KOPT-K1 (cell line): ENCODE data around the gene RRP15.

Source experiments
- H3K27ac ChIP-seq: fragments of 200-600 bp; sonication (generic); 2 replicates; pipeline ENCODE4 v1.5.1; 2016; ENCODE audit warnings: antibody characterized with exemption, mild to moderate bottlenecking, low read depth, low read length; ENCODE audit not compliant: poor library complexity, severe bottlenecking
- H3K36me3 ChIP-seq: fragments of 200-600 bp; sonication (generic); 2 replicates; pipeline ENCODE4 v1.5.1; 2017; ENCODE audit warnings: antibody characterized with exemption, mild to moderate bottlenecking, low read length, moderate library complexity; ENCODE audit not compliant: insufficient read depth
- H3K9me3 ChIP-seq: fragments of 200-600 bp; sonication (generic); 2 replicates; pipeline ENCODE4 v1.5.1; 2017; ENCODE audit warnings: antibody characterized with exemption, low read length, mild to moderate bottlenecking; ENCODE audit not compliant: insufficient read depth, poor library complexity, severe bottlenecking

RRP15 gene

DNA sequence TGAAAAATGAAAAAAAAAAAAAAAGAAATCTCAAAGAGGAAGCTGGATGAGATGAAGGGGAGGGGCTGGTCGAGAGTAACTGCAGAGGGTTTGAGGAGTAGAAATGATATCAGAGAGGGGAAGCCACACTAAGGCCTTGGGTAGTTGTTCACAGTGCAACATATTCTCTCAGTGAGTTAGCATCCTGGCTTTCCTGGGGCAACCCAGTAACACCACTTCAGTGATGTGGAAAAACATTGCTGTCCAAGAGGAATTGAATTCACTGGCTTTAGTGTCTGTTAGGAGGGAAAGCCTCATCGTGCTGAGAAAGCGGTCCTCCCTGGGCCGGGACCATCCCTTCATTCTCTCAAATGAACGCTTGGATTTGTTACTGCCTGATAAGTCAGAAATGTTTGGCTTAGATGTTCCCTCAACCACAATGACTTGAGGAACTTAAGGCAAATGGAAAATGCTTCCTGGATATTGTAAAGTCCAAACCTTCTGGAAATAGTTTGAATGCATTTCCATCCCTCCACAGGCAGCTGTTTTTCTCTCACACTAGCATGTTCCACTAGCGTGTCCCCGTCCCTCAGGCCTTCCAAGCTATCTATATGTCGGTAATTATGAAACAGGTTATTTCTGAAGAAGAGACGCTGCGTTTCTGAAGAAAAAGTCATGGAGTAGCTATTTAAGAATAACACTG is 72.3 kb downstream of the RRP15 start:
- Histone ChIP-seq H3K9me3 (no peaks in the 10 kb centered on the region), H3K36me3 (no peaks in the 10 kb centered on the region), H3K27ac (no peak overlapping the region)

DNA sequence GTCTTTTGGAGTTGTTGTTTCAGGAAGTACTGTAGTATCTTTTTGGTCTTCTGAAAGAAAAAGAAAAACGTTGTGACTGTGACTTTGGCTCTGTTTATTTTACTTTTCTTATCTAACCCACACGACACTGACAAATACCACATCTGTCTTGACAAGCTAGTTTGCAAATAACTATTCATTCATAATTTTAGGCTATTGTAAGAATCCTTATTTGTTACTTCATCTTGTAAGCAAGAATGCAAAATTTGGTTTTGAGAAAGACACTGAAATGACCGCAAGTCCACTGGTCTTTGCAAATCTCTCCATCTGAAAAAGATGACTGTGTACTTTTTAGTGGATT is 72.8 kb downstream of the RRP15 start:
- Histone ChIP-seq H3K36me3 (no peaks in the 10 kb centered on the region), H3K9me3 (no peaks in the 10 kb centered on the region), H3K27ac (no peak overlapping the region)

- H3K27ac ChIP-seq, result no peak overlapping the region
- no peaks in the 10 kb centered on the region for H3K9me3 ChIP-seq
- H3K36me3 ChIP-seq, result no peaks in the 10 kb centered on the region
Observed at GRCh38 chr1:218361298-218362065, 76.4 kb downstream of the RRP15 start.

- H3K9me3 ChIP-seq, result no peaks in the 10 kb centered on the region
- H3K27ac ChIP-seq, result no peak overlapping the region
- H3K36me3 ChIP-seq, result no peaks in the 10 kb centered on the region
Observed at GRCh38 chr1:218362418-218363076, 77.5 kb downstream of the RRP15 start.

GRCh38 chr1:218363141-218363540 is 78.0 kb downstream of the RRP15 start:
- Histone ChIP-seq H3K27ac (no peak overlapping the region), H3K9me3 (no peaks in the 10 kb centered on the region), H3K36me3 (no peaks in the 10 kb centered on the region)

- Histone ChIP-seq H3K36me3 (no peaks in the 10 kb centered on the region), H3K9me3 (no peaks in the 10 kb centered on the region), H3K27ac (no peak overlapping the region)
Observed at GRCh38 chr1:218364028-218364710, 79.1 kb downstream of the RRP15 start.

DNA sequence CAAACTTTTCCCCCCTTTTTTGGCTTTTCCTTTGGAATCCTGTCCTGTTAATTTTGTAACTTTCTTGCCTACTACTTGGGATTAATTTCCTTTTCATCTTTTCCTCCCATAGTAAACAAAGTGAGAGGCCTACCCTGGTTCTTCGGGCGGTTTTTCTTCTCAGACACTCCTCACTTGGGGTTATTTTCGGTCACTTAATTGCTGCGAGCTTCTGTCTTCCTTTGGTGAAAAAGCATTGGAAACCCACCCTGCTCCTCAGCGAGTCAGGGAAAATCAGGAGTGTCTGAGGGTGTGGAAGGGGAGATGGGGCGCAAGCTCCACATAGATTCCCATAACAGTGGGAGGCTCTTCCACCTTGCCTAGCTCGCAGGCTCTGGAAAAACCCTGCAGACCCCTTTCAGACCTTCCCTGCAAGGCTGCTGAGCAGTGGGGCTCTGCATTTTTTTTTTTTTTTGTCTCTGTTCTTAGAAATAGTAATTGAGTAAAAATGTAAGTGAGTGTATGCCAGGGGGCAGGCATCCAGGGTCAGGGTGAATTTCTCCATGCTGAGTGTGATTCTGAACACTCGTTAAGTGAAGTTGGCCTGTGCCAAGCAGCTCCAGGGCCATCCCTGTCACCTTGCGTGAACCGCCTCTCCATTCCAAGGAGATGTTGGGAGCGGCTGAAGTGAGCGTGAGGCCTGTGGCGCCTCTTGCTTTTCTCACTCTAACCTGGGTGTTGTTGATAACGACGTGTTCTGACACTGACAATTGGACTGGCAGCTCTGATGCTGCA is 80.3 kb downstream of the RRP15 start:
- H3K36me3 ChIP-seq, result no peaks in the 10 kb centered on the region
- H3K27ac ChIP-seq, result no peak overlapping the region
- no peaks in the 10 kb centered on the region for H3K9me3 ChIP-seq

GRCh38 chr1:218366322-218367052 is 81.4 kb downstream of the RRP15 start:
- Histone ChIP-seq H3K9me3 (no peaks in the 10 kb centered on the region), H3K27ac (no peak overlapping the region), H3K36me3 (no peaks in the 10 kb centered on the region)

DNA sequence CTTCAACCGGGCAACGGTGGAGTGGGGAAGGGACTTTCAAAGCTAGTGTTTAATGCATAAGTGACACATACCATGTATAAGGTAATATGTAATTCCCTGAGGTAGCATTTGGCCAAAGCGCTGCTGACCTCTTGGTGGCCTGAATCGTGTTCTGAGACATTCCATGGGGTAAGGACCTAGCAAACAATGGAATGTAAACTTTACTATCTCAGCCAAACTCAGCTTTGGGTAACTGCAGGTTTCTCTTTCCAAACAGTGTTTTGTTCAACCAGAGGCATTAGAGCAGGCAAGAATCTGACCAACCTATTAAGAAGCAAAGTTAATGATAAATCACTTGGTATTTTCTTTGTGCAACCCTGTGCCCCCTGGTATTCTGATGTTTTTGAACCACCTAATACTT is 82.0 kb downstream of the RRP15 start:
- H3K36me3 ChIP-seq, result no peaks in the 10 kb centered on the region
- H3K27ac ChIP-seq, result no peak overlapping the region
- no peaks in the 10 kb centered on the region for H3K9me3 ChIP-seq

- Histone ChIP-seq H3K9me3 (no peaks in the 10 kb centered on the region), H3K27ac (no peak overlapping the region), H3K36me3 (no peaks in the 10 kb centered on the region)
Observed at GRCh38 chr1:218368686-218369085, 83.6 kb downstream of the RRP15 start.

DNA sequence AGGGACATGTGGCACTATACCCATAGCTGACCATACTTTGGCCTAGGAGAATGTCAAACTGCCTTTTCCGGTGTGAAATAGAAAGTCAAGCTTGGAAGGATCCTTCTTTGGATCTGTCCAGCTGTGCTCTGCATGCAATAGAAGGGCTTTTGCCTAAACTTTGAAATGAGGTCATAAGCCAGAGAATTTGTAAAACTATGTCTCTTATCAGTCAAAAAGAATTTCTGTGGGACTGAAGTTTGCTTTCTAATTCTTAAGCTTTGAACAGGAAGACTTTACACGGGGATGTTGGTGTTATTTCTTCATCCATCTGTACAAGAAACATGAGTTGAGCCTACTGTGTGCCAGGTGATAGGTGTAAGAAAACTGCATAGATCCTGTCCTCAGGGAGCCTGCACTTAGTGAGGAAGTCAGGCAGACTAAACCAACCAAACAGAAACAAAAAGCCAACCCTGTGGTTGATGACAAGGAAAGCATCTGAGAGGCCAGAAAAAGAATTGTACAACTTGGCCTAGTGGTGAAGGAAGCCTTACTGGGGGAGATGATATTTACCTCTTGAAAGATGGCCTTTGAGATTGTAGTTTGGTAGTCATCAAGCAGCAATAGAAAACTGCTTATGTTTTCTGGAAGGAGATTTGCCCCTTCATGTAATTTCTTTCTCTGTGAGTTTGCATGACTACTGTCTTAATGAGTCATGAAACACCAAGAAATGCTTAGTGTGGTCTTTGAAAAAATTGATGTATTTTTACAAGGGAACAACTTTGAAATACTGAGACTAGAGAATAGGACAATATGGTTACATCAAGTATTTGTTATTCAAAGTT is 84.8 kb downstream of the RRP15 start:
- no peaks in the 10 kb centered on the region for H3K9me3 ChIP-seq
- no peaks in the 10 kb centered on the region for H3K36me3 ChIP-seq
- no peak overlapping the region for H3K27ac ChIP-seq

DNA sequence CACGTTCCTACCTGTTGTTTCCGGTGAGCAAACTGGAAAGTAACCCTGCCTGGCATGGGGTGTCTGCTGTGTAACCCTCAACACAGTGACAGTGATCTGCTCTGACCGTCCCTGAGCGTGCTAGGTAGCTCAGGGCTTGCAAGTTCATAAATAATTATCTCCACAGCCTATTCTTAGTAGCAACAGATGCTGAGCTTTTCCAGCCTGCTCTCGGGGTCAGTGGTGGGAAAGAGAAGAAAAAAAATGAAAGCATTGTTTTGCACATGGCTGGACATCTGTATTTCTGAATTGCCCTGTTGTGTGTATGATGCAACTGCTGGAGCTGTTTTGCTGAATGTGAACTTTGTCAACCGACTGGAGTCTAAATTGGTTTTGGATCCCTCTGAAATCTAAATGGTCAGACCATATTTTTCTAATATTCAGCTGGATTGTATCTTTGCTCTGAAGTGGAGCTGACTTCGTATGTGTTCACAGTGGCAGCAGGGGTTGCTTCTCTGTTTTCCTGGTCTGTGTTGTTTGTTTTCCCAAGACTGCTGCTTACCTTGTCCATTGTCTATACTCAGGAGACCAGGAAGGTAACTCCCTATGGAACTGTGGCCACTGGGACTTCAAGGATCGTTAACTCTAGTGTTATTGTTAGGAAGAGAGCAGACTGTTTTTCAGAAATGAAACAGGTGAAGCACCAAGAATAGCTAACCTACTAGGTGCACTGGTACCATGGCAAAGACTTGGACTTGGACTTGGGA is 87.0 kb downstream of the RRP15 start:
- Histone ChIP-seq H3K27ac (no peak overlapping the region), H3K9me3 (no peaks in the 10 kb centered on the region), H3K36me3 (no peaks in the 10 kb centered on the region)
